GM19397 (cell line): ENCODE measurements around the gene EID3.
"Not testable (repeated sequence)": the region's sequence is repeated elsewhere in the genome, so short reads cannot be mapped to it uniquely, and the experiment has no call there.

Experiments used
- ATAC-seq: cut with Tn5 transposase; IDR thresholded peaks from one replicate; pipeline ENCODE4 v1.9.1; 2021; ENCODE audit warnings: mild to moderate bottlenecking, moderate library complexity; ENCODE audit not compliant: unreplicated experiment

EID3 gene

DNA sequence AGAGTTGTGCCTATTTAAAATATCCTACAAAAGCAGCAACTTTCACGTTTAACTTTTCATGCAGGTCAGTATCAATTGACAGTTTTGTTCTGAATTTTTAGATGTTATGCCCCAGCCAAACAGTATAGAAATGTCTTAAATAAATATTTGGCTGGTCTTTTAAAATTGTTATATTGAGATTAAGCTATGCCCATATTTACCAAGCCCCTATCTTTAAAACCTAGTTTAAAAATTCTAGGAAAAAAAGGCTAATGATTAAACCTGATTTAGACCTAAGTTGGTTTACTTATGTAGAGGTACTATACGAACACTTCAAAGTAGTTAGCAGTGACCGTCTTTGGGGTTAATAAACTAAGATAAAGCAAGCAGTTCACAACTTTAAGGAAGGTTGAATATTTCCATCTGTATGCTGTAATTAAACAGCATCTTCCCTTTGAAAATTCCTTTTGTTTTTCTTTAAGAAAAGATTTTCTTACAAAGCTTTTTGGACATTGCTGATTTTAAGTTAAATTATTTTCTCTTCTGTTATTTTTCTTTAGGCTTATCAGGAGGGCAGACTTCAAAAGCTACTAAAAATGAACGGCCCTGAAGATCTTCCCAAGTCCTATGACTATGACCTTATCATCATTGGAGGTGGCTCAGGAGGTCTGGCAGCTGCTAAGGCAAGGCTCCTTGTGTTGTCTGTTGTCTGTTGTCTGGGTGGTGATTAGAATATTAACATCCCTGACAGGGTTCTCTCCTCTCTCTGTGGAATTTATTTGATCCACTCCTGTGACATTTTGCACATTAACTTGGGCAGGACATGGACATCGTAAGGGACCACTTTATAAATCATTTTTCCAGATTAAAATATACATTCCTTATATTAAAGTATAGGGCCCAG is 7.5 kb downstream of the EID3 start:
- no peak for ATAC-seq

DNA sequence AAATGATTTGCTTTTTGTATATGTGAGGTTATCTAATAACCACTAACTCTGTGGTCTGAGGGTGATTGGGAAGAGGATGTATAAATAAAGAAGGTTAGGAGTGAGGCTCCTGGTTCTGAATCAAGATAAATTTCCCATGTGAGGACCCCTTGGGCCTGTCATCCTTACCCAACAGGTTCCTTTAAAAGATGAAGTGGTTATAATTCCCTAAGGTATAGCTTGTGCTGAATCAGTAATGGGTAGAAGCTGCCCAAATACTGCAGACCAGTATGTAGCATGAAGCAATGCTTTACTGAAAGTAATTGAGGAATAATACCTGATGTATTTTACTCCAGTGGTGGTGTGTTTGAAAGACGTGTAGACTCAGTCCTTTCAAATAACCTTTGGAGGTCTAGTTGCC is 8.7 kb downstream of the EID3 start:
- no peak for ATAC-seq

- no peak for ATAC-seq
Measured at GRCh38 chr12:104312654-104313053, 9.1 kb downstream of the EID3 start.

DNA sequence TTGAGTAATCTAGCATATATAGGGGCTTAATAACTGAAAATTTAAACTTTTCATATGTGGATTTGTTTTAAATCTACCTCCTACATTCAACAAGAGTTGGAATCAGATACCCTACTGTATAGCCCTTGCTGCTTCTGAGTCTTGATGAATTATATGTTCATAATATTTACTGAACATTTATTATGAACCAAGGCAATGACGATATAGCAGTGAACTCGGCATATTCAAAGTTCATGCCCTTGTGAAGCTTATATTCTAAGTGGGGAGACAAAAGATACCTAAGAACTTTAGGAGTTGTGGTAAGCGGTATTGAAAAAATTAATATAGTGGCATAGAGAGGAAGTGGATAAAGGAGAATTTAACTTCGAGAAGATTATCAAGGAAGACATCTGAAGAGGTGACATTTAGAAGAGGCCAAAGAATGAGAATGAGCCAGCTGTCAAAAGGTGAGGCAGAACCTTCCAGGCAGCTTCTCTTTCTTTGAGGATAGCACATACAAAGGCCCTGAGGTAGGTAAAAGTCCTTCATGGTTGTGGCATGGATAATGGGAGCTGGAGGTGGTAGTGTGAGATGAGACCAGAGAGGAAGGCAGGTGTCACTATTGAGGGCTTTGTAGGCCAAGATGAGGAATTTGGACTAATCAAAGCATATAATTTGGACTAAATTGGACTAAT is 10.2 kb downstream of the EID3 start:
- no peak for ATAC-seq

- ATAC-seq, result no peak
Measured at GRCh38 chr12:104314242-104314614, 10.7 kb downstream of the EID3 start.

DNA sequence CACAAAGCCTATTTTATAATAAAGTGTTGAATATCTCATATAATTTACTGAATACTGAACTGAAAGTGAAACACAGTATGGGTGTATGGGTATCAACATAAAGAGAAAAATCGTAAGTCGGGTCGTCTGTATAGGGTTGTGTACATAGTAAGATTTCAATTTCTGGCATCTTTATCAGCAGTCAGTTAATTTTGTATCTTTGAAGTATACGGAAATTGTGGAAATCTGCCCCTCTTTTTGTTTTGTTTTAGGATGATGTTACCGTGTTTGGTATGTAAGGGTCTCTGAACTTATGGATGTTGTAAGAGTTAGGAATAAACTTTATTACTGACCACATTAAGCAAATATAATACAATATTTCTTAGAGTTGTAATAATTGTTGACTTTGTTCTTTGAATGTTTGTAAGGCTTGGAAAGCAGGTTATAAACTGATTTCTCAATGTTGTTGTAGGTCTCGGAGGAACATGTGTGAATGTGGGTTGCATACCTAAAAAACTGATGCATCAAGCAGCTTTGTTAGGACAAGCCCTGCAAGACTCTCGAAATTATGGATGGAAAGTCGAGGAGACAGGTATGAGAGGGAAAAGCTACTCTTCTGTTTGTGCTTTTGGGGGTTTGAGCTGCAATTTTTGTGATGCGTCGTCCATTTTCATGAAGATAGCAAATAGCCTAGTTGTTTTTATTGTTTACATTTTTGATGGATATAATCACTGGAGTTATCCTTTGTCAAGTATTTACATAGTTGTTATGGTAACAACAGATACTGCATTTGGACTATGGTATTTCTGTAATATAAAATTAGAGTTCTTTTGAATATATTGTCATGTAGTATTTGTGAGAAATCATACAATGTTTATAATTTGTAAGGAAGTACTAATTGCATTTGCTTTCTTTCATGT is 12.0 kb downstream of the EID3 start:
- ATAC-seq, result no peak

DNA sequence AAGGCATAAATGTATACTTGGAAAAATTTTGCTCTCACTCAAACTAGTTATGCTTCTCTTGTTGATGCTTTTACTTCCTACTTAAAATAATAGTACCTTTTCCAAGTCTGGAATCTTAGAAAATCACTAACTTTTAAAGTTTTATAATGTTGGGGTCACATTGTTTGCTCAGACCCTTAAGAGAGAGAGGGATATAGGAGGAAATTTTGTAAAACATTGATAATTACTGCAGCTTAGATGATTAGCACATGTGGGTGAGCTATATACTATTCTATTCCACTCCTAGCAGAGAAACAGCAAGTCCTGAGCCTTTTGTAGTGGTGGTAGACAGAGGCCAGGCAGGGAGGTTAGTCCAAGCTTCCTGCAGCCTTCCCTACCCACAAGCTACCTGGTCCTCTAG is 13.4 kb downstream of the EID3 start:
- no peak for ATAC-seq

GRCh38 chr12:104317538-104318210 is 14.1 kb downstream of the EID3 start:
- no peak for ATAC-seq

GRCh38 chr12:104319028-104319427 is 15.5 kb downstream of the EID3 start:
- no peak for ATAC-seq

DNA sequence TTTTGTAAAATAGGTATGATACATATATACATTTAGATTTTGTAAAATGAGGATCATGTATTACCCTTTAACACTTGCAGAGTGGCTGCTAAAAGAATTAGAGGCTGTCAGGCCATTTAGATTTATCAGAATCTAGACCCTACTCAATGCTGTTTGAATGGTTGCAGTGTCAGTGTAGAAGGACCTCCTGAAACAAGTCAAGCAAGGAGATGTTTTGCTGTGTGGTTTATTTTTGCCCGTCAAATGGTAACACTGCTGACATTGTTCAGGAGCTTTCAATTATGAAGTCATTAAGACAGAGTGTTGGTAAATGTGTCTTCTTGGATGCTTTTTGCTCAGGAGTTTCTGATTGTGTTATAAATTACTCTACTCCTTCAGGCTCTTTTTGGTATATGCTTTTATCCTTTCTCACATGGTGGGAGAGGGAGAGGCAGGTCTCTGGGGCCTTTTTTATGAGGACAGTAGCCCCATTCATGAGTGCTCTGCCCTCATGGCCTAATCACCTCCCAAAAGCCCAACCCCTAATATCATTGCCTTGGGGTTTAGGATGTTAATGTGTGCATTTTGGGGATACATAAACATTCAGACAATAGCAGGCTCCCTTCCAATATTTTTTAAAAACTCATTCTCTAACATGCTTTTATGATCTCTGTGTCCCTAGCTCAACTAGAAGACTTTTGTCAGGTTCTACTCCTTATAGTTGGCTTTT is 16.5 kb downstream of the EID3 start:
- ATAC-seq, result no peak

- ATAC-seq, result no peak
Measured at GRCh38 chr12:104320627-104321024, 17.1 kb downstream of the EID3 start.

GRCh38 chr12:104321949-104322348 is 18.4 kb downstream of the EID3 start:
- ATAC-seq, result no peak

DNA sequence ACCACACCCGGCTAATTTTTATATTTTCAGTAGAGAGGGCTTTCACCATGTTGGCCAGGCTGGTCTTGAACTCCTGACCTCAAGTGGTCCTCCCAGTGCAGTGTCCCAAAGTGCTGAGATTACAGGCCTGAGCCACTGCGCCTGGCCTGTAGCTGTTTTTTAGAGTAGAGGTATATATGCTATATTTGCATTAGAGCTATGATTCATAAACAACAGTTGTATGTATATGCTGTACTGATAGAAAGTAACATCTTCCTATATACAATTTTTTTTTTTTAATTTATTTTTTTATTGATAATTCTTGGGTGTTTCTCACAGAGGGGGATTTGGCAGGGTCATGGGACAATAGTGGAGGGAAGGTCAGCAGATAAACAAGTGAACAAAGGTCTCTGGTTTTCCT is 19.0 kb downstream of the EID3 start:
- not testable (repeated sequence) for ATAC-seq

- ATAC-seq, result no peak
Measured at GRCh38 chr12:104323899-104324298, 20.4 kb downstream of the EID3 start.

DNA sequence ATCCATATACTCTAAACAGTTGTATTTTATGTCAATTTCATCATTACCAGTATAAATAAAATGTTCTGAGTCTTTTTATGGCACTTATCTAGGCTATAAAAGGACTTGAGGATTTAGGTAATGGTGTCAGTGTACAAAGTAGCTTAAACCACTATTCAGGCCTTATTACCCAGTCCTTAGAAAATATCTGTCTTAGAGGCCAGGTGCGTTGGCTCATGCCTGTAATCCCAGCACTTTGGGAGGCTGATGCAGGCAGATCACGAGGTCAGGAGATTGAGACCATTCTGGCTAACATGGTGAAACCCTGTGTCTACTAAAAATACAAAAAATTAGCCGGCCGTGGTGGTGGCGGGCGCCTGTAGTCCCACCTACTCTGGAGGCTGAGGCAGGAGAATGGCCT is 24.7 kb downstream of the EID3 start:
- ATAC-seq, result not testable (repeated sequence)

GRCh38 chr12:104328790-104329189 is 25.3 kb downstream of the EID3 start:
- no peak for ATAC-seq

DNA sequence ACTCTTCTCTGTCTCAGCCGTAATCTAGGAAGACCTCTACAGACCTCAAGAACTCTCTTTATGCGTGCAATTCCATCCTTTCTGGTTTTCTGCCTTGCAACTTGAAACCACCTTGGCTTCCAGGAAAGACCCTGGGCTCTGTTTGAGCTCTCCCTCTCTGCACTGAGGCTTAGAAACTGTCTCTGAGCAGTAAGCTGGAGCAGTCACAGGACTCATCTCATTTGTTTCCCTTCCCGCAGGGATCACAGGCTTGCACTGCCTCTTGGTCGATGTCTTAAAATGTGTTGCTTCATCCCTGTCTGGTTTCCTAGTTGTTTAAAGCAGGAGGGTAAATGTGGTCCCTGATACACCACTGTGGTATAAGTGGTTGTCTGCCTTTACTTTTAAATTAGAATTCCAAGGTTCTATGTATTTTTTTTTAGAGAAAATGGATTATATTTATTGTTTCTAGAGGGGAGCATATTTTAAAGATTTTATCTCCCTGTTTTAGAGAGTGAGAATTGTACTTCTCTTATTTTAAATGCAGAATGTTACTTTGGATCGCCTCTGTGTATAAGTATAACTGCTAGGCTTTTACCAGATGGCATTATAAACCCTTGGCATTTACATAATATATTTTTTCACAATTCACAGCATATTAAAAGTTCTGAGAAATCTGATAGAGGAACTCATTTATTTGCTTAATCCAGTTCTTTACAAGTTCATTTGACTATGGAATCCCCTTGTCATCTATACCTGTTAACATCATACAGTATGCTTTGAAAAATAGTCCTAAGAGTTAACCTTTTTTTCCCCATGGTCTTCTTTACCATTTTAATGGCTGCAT is 26.4 kb downstream of the EID3 start:
- no peak for ATAC-seq

DNA sequence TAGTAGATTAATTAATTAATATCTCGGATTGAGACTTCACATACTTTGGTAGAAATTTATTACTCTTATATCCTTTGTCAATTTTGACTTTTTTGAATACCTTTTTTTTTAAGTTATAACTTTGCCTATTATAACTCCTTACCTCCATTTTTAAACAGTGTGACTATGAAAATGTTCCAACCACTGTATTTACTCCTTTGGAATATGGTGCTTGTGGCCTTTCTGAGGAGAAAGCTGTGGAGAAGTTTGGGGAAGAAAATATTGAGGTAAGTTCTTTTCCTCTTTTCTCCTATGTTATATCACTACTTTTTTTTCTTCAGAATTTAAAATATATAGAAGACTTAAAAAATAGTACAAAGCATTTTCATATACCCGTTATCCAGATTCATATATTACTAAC is 27.8 kb downstream of the EID3 start:
- no peak for ATAC-seq

GRCh38 chr12:104332273-104332672 is 28.7 kb downstream of the EID3 start:
- ATAC-seq, result not testable (repeated sequence)
